H9 (cell line): Measurements from ENCODE around the gene SCAP. TPM values are rescaled to one million over a fixed set of nuclear protein-coding genes. Genes with fewer than 3 reads are reported as not detected.

Source experiments
- DNase-seq: peaks from one replicate; pipeline ENCODE4 v3.0.0-alpha.2; 2017
- H2AFZ ChIP-seq: one replicate; pipeline ENCODE4 v1.6.1; 2013; ENCODE audit warnings: mild to moderate bottlenecking, low read length, control low read depth, moderate library complexity
- H2AK5ac ChIP-seq: 2 replicates; pipeline ENCODE4 v1.6.1; 2013; ENCODE audit warnings: low read length, control low read depth, mixed read lengths; ENCODE audit not compliant: insufficient read length
- H2BK120ac ChIP-seq: one replicate; pipeline ENCODE4 v1.6.1; 2013; ENCODE audit warnings: low read depth, mild to moderate bottlenecking, low read length, control low read depth, inconsistent platforms; ENCODE audit not compliant: poor library complexity, severe bottlenecking
- H2BK12ac ChIP-seq: 2 replicates; pipeline ENCODE4 v1.6.1; 2013; ENCODE audit warnings: low read length, control low read depth, mixed read lengths, low read depth; ENCODE audit not compliant: insufficient read length
- H2BK15ac ChIP-seq: 2 replicates; pipeline ENCODE4 v1.6.1; 2013; ENCODE audit warnings: low read depth, low read length, control low read depth
- H2BK20ac ChIP-seq: one replicate; pipeline ENCODE4 v1.6.1; 2013; ENCODE audit warnings: low read depth, mild to moderate bottlenecking, low read length, control low read depth, inconsistent platforms; ENCODE audit not compliant: poor library complexity, severe bottlenecking
- H2BK5ac ChIP-seq: 2 replicates; pipeline ENCODE4 v1.6.1; 2013; ENCODE audit warnings: low read length, control low read depth, mixed read lengths; ENCODE audit not compliant: insufficient read length
- H3K14ac ChIP-seq: 2 replicates; pipeline ENCODE4 v1.6.1; 2013; ENCODE audit warnings: low read length, control low read depth; ENCODE audit not compliant: insufficient read depth
- H3K18ac ChIP-seq: 2 replicates; pipeline ENCODE4 v1.6.1; 2013; ENCODE audit warnings: low read depth, mild to moderate bottlenecking, mixed read lengths, low read length, control low read depth; ENCODE audit not compliant: insufficient read length
- H3K23ac ChIP-seq: 2 replicates; pipeline ENCODE4 v1.6.1; 2013; ENCODE audit warnings: low read length, control low read depth, mixed read lengths, low read depth; ENCODE audit not compliant: insufficient read length
- H3K23me2 ChIP-seq: 2 replicates; pipeline ENCODE4 v1.6.1; 2013; ENCODE audit warnings: low read depth, mild to moderate bottlenecking, mixed read lengths, low read length, control low read depth; ENCODE audit not compliant: insufficient read length, poor library complexity, severe bottlenecking
- H3K27ac ChIP-seq: 2 replicates; pipeline ENCODE4 v1.5.1; 2013; ENCODE audit warnings: low read length, control low read depth, mixed read lengths, low read depth; ENCODE audit not compliant: insufficient read length
- H3K27me3 ChIP-seq: 2 replicates; pipeline ENCODE4 v1.6.1; 2013; ENCODE audit warnings: low read length, control low read depth, inconsistent platforms; ENCODE audit not compliant: insufficient read depth
- H3K4ac ChIP-seq: 2 replicates; pipeline ENCODE4 v1.6.1; 2013; ENCODE audit warnings: low read depth, mild to moderate bottlenecking, control low read depth, inconsistent platforms, low read length, moderate library complexity
- H3K4me1 ChIP-seq: 2 replicates; pipeline ENCODE4 v1.6.1; 2013; ENCODE audit warnings: low read length, control low read depth, inconsistent platforms; ENCODE audit not compliant: insufficient read depth
- H3K4me2 ChIP-seq: 2 replicates; pipeline ENCODE4 v1.6.1; 2013; ENCODE audit warnings: low read length, control low read depth, mixed read lengths; ENCODE audit not compliant: insufficient read length, insufficient read depth
- H3K56ac ChIP-seq: 2 replicates; pipeline ENCODE4 v1.6.1; 2013; ENCODE audit warnings: low read depth, mild to moderate bottlenecking, mixed read lengths, low read length, control low read depth; ENCODE audit not compliant: insufficient read length
- H3K79me1 ChIP-seq: 2 replicates; pipeline ENCODE4 v1.6.1; 2013; ENCODE audit warnings: low read depth, mild to moderate bottlenecking, moderate library complexity, low read length, control low read depth, inconsistent platforms; ENCODE audit not compliant: insufficient read depth, poor library complexity, severe bottlenecking
- H3K79me2 ChIP-seq: 2 replicates; pipeline ENCODE4 v1.6.1; 2013; ENCODE audit warnings: low read length, control low read depth, inconsistent platforms; ENCODE audit not compliant: insufficient read depth
- H3K9ac ChIP-seq: 2 replicates; pipeline ENCODE4 v1.6.1; 2013; ENCODE audit warnings: low read length, control low read depth, mixed read lengths; ENCODE audit not compliant: insufficient read length; ENCODE audit errors: extremely low read depth
- H3K9me3 ChIP-seq: one replicate; pipeline ENCODE4 v1.6.1; 2013; ENCODE audit warnings: low read depth, low read length, inconsistent platforms; ENCODE audit not compliant: control insufficient read depth
- H3T11ph ChIP-seq: one replicate; pipeline ENCODE4 v1.6.1; 2013; ENCODE audit warnings: mild to moderate bottlenecking, low read length, control low read depth, inconsistent platforms
- H4K20me1 ChIP-seq: one replicate; pipeline ENCODE4 v1.6.1; 2013; ENCODE audit not compliant: control insufficient read depth, insufficient read length, insufficient read depth
- H4K5ac ChIP-seq: 2 replicates; pipeline ENCODE4 v1.6.1; 2013; ENCODE audit warnings: low read depth, mild to moderate bottlenecking, mixed read lengths, low read length, control low read depth; ENCODE audit not compliant: insufficient read length
- H4K8ac ChIP-seq: replicated peaks from 2 replicates; pipeline ENCODE4 v1.6.1; 2013; ENCODE audit warnings: low read length, control low read depth, mixed read lengths, low read depth; ENCODE audit not compliant: insufficient read length
- H4K91ac ChIP-seq: 2 replicates; pipeline ENCODE4 v1.6.1; 2013; ENCODE audit warnings: low read depth, mild to moderate bottlenecking, moderate library complexity, mixed read lengths, low read length, control low read depth; ENCODE audit not compliant: insufficient read length
- H3K27ac Mint-ChIP-seq, 3 experiments: 2 replicates in 2 of 3; 3 replicates in 1 of 3; pipeline ENCODE4 v1.8.0; 2020 to 2021; ENCODE audit warnings: mixed read lengths in 3 of 3, mild to moderate bottlenecking in 1 of 3, moderate library complexity in 1 of 3
- H3K27me3 Mint-ChIP-seq: 2 replicates; pipeline ENCODE4 v1.8.0; 2021; ENCODE audit warnings: low read depth, mild to moderate bottlenecking, moderate library complexity, mixed read lengths
- H3K36me3 Mint-ChIP-seq, 3 experiments: 2 replicates in 2 of 3; 3 replicates in 1 of 3; pipeline ENCODE4 v1.8.0; 2020 to 2021; ENCODE audit warnings: low read depth in 3 of 3, mixed read lengths in 3 of 3; ENCODE audit not compliant: insufficient read depth in 1 of 3
- H3K4me1 Mint-ChIP-seq, 2 experiments: 2 replicates each; pipeline ENCODE4 v1.8.0; 2020; ENCODE audit warnings: mixed read lengths in 2 of 2
- H3K4me3 Mint-ChIP-seq, 2 experiments: 2 replicates in 1 of 2; 3 replicates in 1 of 2; pipeline ENCODE4 v1.8.0; 2020 to 2021; ENCODE audit warnings: mild to moderate bottlenecking in 2 of 2, mixed read lengths in 2 of 2, moderate library complexity in 1 of 2
- H3K9me3 Mint-ChIP-seq, 2 experiments: 2 replicates in 1 of 2; 3 replicates in 1 of 2; pipeline ENCODE4 v1.8.0; 2020; ENCODE audit warnings: mild to moderate bottlenecking in 2 of 2, mixed read lengths in 2 of 2, moderate library complexity in 1 of 2
- WGBS: extraction: QIAGEN DNeasy Blood & Tissue Kit; methylation state at CpG from one replicate; pipeline ENCODE4 v1.1.7; 2013; ENCODE audit warnings: missing lambda C conversion rate, low lambda C conversion rate, mixed read lengths; ENCODE audit not compliant: insufficient read length; ENCODE audit errors: extremely low coverage; 5-methylcytosine and 5-hydroxymethylcytosine counted together
- total RNA-seq: library from RNA; stranded (reverse); gene quantifications from 2 replicates; pipeline ENCODE4 v1.2.1, GENCODE V29; 2021
- TF ChIP-seq, protein P1 (sequence below): fragments of 200-600 bp; sonication (generic); conservative IDR thresholded peaks from 3 replicates; pipeline ENCODE4 v1.8.0; 2021; ENCODE audit warnings: antibody characterized with exemption, mild to moderate bottlenecking

Gene SCAP
- total RNA-seq, 1 experiment from 2014 or later: 104 TPM

DNA sequence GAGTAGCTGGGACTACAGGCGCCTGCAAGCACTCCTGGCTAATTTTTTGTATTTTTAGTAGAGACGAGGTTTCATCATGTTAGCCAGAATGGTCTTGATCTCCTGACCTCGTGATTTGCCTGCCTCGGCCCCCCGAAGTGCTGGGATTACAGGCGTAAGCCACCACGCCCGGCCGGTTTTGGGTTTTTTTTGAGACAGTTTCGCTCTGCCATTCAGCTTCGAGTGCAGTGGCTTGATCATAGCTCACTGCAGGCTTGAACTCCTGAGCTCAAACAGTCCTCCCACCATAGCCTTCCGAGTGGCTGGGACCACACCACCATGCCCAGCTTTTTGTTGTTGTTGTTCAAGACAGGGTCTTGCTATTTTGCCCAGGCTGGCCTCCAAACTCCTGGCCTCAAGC is 16.0 kb upstream of the SCAP start:
- H3K36me3 Mint-ChIP-seq: peaks cover 13 to 38% (median 33%) of the 10 kb centered on the region in 3 experiments; a peak in 6 of 7 replicates

More for the DNA sequence above, 16.0 kb upstream of the SCAP start:
- H3K27ac Mint-ChIP-seq: peak overlapping the region in 1 of 3 experiments; percentile 40; a peak in 1 of 7 replicates
- Histone ChIP-seq H2BK15ac (no peak overlapping the region), H2AFZ (no peak overlapping the region), H2AK5ac (no peak overlapping the region), H3K23ac (no peak overlapping the region), H4K5ac (no peak overlapping the region), H3K4me1 (no peaks in the 10 kb centered on the region), H3T11ph (no peak overlapping the region), H3K9ac (no peak overlapping the region), H2BK20ac (no peak overlapping the region), H3K4me2 (no peak overlapping the region), H2BK120ac (no peak overlapping the region), H3K18ac (no peak overlapping the region), H4K91ac (no peak overlapping the region), H3K56ac (no peak overlapping the region), H4K8ac (no peak overlapping the region), H3K14ac (no peak overlapping the region), H3K27ac (no peak overlapping the region), H3K23me2 (no peaks in the 10 kb centered on the region), H3K9me3 (no peaks in the 10 kb centered on the region), H3K79me2 (no peaks in the 10 kb centered on the region), H3K27me3 (no peaks in the 10 kb centered on the region), H2BK5ac (no peak overlapping the region), H2BK12ac (no peak overlapping the region), H3K4ac (no peak overlapping the region), H3K79me1 (no peaks in the 10 kb centered on the region), H4K20me1 (no peaks in the 10 kb centered on the region)
- H3K9me3 Mint-ChIP-seq: no peaks in the 10 kb centered on the region
- H3K4me1 Mint-ChIP-seq: peaks cover 0 to 3% of the 10 kb centered on the region in 2 experiments; a peak in 1 of 4 replicates
- no peak for DNase-seq
- H3K27me3 Mint-ChIP-seq: no peaks in the 10 kb centered on the region
- WGBS: no CpG with 5 or more reads among the region's 12 CpGs
- H3K4me3 Mint-ChIP-seq: no peak overlapping the region
- TF ChIP-seq, protein P1, sequence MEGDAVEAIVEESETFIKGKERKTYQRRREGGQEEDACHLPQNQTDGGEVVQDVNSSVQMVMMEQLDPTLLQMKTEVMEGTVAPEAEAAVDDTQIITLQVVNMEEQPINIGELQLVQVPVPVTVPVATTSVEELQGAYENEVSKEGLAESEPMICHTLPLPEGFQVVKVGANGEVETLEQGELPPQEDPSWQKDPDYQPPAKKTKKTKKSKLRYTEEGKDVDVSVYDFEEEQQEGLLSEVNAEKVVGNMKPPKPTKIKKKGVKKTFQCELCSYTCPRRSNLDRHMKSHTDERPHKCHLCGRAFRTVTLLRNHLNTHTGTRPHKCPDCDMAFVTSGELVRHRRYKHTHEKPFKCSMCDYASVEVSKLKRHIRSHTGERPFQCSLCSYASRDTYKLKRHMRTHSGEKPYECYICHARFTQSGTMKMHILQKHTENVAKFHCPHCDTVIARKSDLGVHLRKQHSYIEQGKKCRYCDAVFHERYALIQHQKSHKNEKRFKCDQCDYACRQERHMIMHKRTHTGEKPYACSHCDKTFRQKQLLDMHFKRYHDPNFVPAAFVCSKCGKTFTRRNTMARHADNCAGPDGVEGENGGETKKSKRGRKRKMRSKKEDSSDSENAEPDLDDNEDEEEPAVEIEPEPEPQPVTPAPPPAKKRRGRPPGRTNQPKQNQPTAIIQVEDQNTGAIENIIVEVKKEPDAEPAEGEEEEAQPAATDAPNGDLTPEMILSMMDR: no peak
